NCI-H1092 (cell line): Measurements from ENCODE around the gene AGFG1.

Experiments used
- DNase-seq: peaks from one replicate; lab custom pipeline; 2025; lab: John Stamatoyannopoulos, UW

The AGFG1 gene

DNA sequence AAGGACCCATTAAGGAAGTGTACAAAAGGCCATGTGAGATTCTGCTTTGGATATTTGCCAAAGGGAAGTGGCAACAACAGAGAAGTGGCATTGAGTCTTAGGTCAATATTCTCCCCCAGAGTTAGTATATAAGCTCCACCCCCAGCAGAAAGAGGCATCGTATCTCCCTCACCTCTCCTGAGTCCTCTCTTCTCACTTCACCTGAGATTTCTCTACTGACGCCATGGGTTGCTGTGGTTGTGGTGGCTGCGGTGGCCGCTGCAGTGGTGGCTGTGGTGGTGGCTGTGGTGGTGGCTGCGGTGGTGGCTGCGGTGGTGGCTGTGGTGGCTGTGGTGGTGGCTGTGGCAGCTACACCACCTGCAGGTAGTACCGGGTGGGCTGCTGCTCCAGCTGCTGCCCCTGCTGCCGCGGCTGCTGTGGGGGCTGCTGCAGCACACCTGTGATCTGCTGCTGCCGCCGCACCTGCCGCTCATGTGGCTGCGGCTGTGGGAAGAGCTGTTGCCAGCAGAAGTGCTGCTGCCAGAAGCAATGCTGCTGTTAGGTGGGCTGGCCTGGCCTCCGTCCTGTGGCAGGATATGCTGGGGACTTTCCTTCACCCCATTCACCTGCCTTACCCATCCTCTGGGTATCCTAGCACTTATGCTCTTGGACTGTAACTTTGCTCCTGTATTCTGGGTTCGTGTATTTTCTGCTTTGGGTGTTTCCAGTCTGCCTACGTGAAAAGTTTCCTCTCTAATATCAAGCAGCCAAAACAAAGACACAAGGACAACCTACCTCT is 136.8 kb downstream of the AGFG1 start:
- DNase-seq, result no peak

DNA sequence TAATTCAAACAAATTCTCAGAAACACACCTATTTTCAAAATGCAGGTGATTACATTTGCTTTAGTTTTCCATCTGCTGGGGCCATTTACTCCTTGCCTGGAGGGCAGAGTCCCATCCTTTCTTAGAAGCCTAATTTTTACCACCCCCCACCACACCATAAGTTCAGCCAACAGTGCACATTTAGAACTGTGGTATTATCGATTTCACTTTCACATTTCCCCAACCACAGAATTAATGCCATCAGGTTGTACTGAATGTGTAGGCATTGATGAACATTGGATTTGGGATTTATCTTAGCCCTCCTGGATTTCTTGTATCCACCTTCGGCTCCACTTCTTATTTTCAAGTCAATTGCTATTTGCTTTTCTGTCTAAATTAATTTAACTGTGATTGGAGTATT is 138.2 kb downstream of the AGFG1 start:
- no peak for DNase-seq
